Ureter (tissue), 1 donor: ENCODE data around the gene STARD9. TPM values are rescaled to one million over a fixed set of nuclear protein-coding genes. Genes with fewer than 3 reads are reported as not detected.
"Not testable (repeated sequence)": the region's sequence is repeated elsewhere in the genome, so short reads cannot be mapped to it uniquely, and the experiment has no call there.

Experiments used
- DNase-seq: peaks from one replicate; pipeline ENCODE4 v3.0.0-alpha.2; 2020; ENCODE audit warnings: low spot score
- total RNA-seq: library from RNA; stranded (reverse); gene quantifications from one replicate; pipeline ENCODE4 v1.2.4, GENCODE V29; 2023
- donor health status: DM: yes; HTN: yes; CAD: no.

Gene STARD9
- total RNA-seq, 1 donor from 2014 or later: 18.0 TPM

GRCh38 chr15:42729409-42729808 lies 154.0 kb downstream of the STARD9 start:
- no peak for DNase-seq

DNA sequence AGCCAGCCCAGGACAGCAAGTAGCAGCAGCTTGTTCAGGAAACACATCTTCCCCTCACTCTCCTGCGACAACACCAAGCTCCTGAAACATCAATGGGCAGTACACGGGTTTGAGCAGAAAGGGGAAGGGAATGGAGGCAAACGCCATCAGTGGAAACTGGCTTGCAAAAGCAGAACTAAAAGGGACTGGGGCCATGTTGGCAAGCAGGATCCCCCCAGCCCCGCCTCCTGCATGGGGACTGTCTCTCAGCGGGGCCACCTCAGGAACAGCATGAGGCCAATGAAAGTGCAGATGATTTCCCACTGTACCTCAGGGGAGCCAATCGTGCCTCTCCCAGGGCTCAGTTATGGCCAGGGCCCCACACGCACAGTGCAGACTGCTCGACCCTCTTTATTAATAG lies 154.7 kb downstream of the STARD9 start:
- no peak for DNase-seq

GRCh38 chr15:42730536-42730935 lies 155.1 kb downstream of the STARD9 start:
- no peak for DNase-seq

- no peak for DNase-seq
These were observed 156.1 kb downstream of the STARD9 start for GRCh38 chr15:42731461-42731860.

GRCh38 chr15:42732095-42732827 lies 156.9 kb downstream of the STARD9 start:
- DNase-seq: no peak

DNA sequence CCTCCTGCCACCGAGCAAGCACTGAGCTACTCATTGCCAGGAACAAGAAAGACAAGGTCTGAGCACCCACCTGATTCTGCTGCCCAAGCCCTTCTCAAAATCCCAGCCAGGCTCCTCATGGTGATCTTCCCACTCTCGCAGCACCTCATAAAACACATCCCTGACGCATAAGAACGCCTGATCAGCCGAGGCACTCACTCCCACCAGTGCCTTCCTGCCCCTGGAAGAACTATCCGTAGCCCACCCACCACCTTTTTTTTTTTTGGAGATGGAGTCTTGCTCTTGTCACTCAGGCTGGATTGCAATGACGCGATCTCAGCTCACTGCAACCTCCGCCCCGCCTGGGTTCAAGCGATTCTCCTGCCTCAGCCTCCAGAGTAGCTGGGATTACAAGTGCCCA lies 157.6 kb downstream of the STARD9 start:
- no peak for DNase-seq

GRCh38 chr15:42734076-42734672 lies 158.8 kb downstream of the STARD9 start:
- DNase-seq: no peak

GRCh38 chr15:42735382-42736165 lies 160.2 kb downstream of the STARD9 start:
- DNase-seq: no peak

DNA sequence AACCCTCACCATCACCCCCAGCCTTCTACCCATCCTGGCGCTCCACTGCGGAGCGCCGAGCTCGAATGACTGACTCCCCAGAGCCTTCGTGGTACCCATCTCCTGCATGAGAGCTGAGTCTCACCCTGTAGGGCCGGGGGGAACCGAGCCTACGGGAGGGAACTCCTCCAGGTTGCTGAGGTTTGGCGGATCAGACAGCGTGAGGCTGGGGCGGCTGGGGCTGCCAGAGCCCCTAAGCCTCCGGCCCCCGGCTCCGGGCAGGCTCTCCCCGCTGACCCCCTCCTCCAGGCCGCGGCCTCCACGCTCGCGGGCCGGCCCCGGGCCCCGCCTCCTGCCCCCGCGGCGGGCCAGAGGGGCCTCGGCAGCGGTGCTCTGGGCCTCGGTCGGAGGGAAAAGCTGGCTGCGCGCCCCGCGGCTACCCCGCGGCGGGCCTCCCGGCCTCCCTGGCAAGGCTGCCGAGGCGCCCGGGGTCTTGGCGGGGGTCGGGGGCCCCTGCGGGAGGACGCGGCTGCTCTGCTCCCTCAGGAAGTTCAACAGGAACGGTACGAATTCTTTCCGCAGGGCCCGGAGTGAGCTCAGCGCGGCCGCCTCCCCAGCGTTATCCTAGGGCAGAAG lies 160.9 kb downstream of the STARD9 start:
- no peak for DNase-seq

- DNase-seq: peak; percentile 92
These were observed 161.6 kb downstream of the STARD9 start, which contains the start of gene CDAN1 for GRCh38 chr15:42736793-42737528. Gene CDAN1 (minus strand): TSS chr15:42737128. CDS start chr15:42737102, 26 bp downstream.

- DNase-seq: no peak
These were observed 162.3 kb downstream of the STARD9 start for GRCh38 chr15:42737529-42738328.

- DNase-seq: no peak
These were observed 166.3 kb downstream of the STARD9 start for GRCh38 chr15:42741710-42742109.

GRCh38 chr15:42742149-42742548 lies 166.7 kb downstream of the STARD9 start:
- DNase-seq: no peak

- no peak for DNase-seq
These were observed 168.8 kb downstream of the STARD9 start for GRCh38 chr15:42744195-42744594.

DNA sequence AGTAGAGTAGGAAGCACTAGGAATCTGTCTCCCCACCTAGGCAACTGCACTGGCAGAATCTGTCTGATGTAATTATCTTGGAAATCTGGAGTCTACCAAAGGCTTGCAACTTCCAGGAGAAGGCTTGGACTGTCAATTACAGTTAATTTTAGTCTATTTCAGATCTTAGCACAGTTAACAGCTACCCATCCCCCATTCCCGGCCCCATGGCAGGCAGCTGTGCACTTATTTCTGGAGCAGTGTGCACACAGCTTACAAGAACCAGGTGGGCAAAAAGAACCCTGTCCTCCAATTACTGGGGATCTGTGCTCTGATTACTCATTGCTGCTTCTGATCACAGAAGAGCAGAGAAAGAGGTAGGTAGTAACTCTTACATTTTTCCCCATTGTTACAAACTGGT lies 173.9 kb downstream of the STARD9 start:
- no peak for DNase-seq

DNA sequence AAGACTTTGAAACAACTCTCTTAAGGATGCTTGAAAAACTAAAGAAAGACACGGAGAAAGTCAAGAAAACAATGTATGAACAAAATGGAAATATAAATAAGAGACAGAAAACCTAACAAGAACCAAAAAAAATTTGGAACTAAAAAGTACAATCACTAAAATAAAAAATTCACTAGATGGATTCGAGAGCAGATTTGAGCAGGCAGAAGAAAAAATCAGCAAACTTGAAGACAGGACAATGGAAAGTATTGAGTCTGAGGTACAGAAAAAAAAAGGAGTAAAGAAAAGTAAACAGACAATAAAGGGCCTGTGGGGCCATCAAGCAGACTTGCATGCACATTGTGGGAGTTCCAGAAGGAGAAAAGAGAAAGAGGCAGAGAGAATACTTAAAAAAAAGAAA lies 174.9 kb downstream of the STARD9 start:
- DNase-seq: no peak

DNA sequence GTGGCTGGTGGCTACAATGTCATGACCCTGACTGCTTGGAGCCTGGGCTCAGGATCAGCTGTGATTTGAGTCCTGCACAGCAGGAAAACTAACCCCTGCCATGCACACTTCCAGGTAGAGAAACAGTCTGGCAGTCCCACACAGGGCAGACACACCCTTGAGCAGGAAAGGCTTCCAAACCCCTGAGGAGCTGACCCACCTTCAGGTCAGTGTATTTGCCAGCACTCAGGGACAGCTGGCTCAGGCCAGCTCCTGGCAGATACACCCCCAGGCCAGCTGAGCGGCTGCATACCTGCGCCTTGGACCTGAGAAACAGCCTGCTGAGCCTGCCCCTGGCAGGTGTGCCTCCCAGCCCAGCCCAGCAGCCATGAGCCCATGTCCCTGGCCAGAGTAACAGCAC lies 183.7 kb downstream of the STARD9 start:
- no peak for DNase-seq

GRCh38 chr15:42760759-42761158 lies 185.4 kb downstream of the STARD9 start:
- no peak for DNase-seq

DNA sequence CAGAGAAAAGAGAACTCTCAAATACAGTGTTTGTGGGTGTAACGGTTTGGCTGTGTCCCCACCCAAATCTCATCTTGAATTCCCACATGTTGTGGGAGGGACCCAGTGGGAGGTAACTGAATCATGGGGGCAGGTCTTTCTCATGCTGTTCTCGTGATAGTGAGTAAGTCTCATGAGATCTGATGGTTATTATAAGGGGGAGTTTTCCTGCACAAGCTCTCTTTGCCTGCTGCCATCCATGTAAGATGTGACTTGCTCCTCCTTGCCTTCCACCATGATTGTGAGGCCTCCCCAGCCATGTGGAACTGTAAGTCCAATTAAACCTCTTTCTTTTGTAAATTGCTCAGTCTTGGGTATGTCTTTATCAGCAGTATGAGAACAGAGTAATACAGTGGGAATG lies 186.4 kb downstream of the STARD9 start:
- not testable (repeated sequence) for DNase-seq

DNA sequence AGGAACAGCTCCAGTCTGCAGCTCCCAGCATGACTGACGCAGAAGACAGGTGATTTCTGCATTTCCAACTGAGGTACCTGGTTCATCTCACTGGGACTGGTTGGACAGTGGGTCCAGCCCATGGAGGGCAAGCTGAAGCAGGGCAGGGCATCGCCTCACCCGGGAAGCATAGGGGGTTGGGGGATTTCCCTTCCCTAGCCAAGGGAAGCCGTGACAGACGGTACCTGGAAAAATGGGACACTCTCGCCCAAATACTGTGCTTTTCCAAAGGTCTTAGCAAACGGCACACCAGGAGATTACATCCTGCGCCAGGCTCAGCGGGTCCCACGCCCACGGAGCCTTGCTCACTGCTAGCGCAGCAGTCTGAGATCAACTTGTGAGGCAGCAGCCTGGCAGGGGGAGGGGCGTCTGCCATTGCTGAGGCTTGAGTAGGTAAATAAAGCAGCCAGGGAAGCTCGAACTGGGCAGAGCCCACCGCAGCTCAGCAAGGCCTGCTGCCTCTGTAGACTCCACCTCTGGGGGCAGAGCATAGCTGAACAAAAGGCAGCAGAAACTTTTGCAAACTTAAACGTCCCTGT lies 188.8 kb downstream of the STARD9 start:
- DNase-seq: not testable (repeated sequence)
